Vagina (tissue), 2 donors: Measurements from ENCODE around the gene FAM53A. TPM values are rescaled to one million over a fixed set of nuclear protein-coding genes. Genes with fewer than 3 reads are reported as not detected.

Experiments
- DNase-seq, 2 donors: peaks; one replicate each; pipeline ENCODE4 v3.0.0-alpha.2; 2017; ENCODE audit errors: extremely low spot score in 2 of 2
- H3K27ac ChIP-seq: fragments of 200-600 bp; sonication (generic); one replicate; pipeline ENCODE4 v1.5.1; 2019
- H3K27me3 ChIP-seq: fragments of 200-600 bp; sonication (generic); one replicate; pipeline ENCODE4 v1.5.1; 2019
- H3K36me3 ChIP-seq, 2 donors: fragments of 200-600 bp; sonication (generic); one replicate each; pipeline ENCODE4 v1.5.1; 2017 to 2019
- H3K4me1 ChIP-seq: fragments of 200-600 bp; sonication (generic); one replicate; pipeline ENCODE4 v1.5.1; 2019
- H3K4me3 ChIP-seq, 2 donors: fragments of 200-600 bp; sonication (generic); 1 replicate in 1 of 2; 2 replicates in 1 of 2; pipeline ENCODE4 v1.5.1; 2016 to 2019
- H3K9me3 ChIP-seq: fragments of 200-600 bp; sonication (generic); one replicate; pipeline ENCODE4 v1.5.1; 2019
- POLR2A ChIP-seq, 2 donors: fragments of 450-650 bp; IDR thresholded peaks; one replicate each; pipeline ENCODE4 v1.6.1; 2017; ENCODE audit warnings: antibody characterized with exemption in 2 of 2, mild to moderate bottlenecking in 2 of 2, moderate library complexity in 2 of 2
- POLR2AphosphoS5 ChIP-seq, 2 donors: sonication (generic); formaldehyde crosslinking; IDR thresholded peaks; one replicate each; pipeline ENCODE4 v1.9.0; 2017; ENCODE audit warnings: antibody characterized with exemption in 2 of 2, mild to moderate bottlenecking in 2 of 2, low read depth in 1 of 2; ENCODE audit not compliant: insufficient read depth in 1 of 2
- intact Hi-C: fragments of 100-400 bp; cut with DNase I; formaldehyde crosslinking; loops from one replicate; pipeline ENCODE4 v1.15.1; 2023
- total RNA-seq: library from RNA; depleted of rRNA; stranded (reverse); fragments of >200 nt; gene quantifications from one replicate; pipeline ENCODE4 v1.2.3, GENCODE V29; 2016
- TF ChIP-seq, protein P1 (sequence below), 3 experiments: fragments of 450-650 bp in 2 of 3; fragments of 200-600 bp in 1 of 3; sonication (generic) in 1 of 3; IDR thresholded peaks; one replicate each; pipeline ENCODE4 v1.5.1; 2017 to 2019; ENCODE audit warnings: antibody characterized with exemption in 3 of 3, mild to moderate bottlenecking in 2 of 3, moderate library complexity in 2 of 3

Gene FAM53A
- total RNA-seq, 1 donor from 2014 or later = 13.8 TPM

- Histone ChIP-seq H3K9me3 (no peaks in the 10 kb centered on the region), H3K36me3 (no peaks in the 10 kb centered on the region), H3K27ac (no peak overlapping the region), H3K4me3 (no peak overlapping the region), H3K4me1 (peaks cover 14% of the 10 kb centered on the region), H3K27me3 (no peaks in the 10 kb centered on the region)
- no peak for DNase-seq
- TF ChIP-seq POLR2AphosphoS5 (IDR thresholded peaks at IDR 0.05; ENCODE audit: insufficient read depth in 1 of 2, low read depth in 1 of 2) (no peak), POLR2A (IDR thresholded peaks at IDR 0.05) (no peak)
- TF ChIP-seq, protein P1, sequence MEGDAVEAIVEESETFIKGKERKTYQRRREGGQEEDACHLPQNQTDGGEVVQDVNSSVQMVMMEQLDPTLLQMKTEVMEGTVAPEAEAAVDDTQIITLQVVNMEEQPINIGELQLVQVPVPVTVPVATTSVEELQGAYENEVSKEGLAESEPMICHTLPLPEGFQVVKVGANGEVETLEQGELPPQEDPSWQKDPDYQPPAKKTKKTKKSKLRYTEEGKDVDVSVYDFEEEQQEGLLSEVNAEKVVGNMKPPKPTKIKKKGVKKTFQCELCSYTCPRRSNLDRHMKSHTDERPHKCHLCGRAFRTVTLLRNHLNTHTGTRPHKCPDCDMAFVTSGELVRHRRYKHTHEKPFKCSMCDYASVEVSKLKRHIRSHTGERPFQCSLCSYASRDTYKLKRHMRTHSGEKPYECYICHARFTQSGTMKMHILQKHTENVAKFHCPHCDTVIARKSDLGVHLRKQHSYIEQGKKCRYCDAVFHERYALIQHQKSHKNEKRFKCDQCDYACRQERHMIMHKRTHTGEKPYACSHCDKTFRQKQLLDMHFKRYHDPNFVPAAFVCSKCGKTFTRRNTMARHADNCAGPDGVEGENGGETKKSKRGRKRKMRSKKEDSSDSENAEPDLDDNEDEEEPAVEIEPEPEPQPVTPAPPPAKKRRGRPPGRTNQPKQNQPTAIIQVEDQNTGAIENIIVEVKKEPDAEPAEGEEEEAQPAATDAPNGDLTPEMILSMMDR (IDR thresholded peaks at IDR 0.05) = no peak
- intact Hi-C loops = no loop called here
Measured at GRCh38 chr4:1603413-1604135, 80.5 kb downstream of the FAM53A start.

DNA sequence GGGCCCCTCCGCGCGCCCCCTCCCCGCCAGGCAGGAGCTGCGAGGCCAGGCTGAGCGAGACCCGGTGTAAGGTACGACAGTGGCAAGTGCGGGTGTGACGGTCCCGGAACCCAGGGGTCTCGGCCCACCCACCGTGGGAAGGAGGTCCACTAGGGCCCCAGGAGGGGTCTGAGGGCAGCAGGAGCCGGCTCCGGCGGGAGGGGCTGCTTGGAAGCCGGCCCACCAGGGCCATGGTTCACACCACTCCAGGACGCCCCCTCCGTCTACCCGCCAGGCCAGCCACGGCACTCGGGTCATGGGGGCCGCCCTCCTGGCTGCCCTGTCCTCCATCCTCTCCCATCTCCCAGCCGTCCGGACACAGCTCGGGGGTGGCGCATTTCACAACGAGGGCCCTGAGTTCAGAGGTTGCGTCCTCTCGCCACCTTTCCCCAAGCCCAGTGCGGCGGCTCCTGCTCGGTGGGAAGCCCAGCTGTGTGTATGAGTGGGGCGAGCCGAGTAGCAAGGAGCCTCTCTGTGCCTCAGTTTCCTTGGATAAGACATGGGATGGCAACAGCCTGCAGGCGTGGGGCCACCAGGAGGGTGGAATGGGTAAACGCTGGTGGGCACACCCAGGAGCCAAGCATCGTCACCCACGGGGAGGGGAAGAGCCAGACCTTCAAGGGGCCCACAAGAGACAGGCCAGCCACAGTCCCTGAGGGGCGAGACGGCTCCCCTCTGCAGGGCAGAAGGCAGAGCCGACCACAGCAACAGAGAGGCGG is 81.3 kb downstream of the FAM53A start:
- Histone ChIP-seq H3K36me3 (no peaks in the 10 kb centered on the region), H3K4me1 (peaks cover 14% of the 10 kb centered on the region), H3K27me3 (no peaks in the 10 kb centered on the region), H3K9me3 (no peaks in the 10 kb centered on the region), H3K4me3 (no peak overlapping the region), H3K27ac (no peak overlapping the region)
- intact Hi-C loops = no loop called here
- TF ChIP-seq POLR2A (IDR thresholded peaks at IDR 0.05) = no peak
- no peak for TF ChIP-seq POLR2AphosphoS5 (IDR thresholded peaks at IDR 0.05; ENCODE audit: insufficient read depth in 1 of 2, low read depth in 1 of 2)
- TF ChIP-seq, protein P1 (IDR thresholded peaks at IDR 0.05) = no peak
- no peak for DNase-seq

DNA sequence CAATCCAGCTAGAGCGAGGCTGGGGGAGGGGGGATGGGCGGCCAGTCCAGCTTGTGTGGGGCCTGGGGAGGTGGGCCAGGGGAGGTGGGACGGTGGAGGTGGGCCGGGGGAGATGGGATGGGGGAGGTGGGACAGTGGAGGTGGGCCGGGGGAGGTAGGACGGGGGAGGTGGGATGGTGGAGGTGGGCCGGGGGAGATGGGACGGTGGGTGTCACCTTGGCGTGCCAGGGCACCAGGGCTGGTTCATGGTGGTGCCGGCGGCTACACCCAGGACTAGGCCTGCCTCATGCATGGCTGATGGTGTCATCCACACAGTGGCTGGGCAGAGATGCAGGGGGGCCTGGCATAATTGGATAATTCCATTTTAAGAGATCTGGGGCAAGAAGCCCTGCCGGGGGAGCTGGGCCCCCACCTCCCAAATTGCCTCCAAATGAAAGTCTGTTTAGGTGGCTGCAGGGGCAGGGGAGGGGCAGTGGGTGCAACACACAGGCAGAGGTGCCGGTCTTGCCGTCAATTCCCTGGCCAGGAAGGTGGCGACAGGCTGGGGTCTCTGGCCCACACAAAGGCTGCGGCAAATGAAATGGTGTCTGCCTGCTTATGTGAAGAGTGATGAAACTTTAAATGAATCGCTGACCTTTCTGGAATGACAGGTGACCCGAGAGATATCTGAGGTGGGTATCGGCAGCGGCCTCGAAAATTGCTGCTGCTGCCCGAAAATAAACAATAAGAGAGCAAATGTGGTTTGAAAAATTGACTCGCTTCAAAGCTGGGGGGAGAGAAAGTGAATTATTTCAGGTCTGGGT is 82.1 kb downstream of the FAM53A start:
- intact Hi-C loops = no loop called here
- Histone ChIP-seq H3K4me1 (peaks cover 14% of the 10 kb centered on the region), H3K36me3 (no peaks in the 10 kb centered on the region), H3K4me3 (no peak overlapping the region), H3K27me3 (no peaks in the 10 kb centered on the region), H3K9me3 (no peaks in the 10 kb centered on the region), H3K27ac (no peak overlapping the region)
- TF ChIP-seq POLR2A (IDR thresholded peaks at IDR 0.05) = no peak
- TF ChIP-seq POLR2AphosphoS5 (IDR thresholded peaks at IDR 0.05; ENCODE audit: insufficient read depth in 1 of 2, low read depth in 1 of 2) = no peak
- TF ChIP-seq, protein P1 (IDR thresholded peaks at IDR 0.05) = no peak
- DNase-seq = no peak

DNA sequence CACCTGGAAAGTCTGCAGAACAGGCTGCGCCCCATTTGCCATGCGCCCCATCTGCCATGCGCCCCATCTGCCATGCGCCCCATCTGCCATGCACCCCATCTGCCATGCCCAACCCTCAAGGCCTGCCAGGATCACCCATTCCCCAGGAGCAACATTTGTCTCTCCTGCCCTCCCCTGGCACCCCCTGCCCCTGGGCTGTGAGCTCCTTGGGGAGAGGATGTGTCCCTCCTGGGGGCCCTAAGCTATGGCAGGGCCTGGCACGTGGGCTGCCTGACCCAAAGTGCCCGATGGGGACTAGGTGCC is 82.6 kb downstream of the FAM53A start:
- TF ChIP-seq POLR2AphosphoS5 (IDR thresholded peaks at IDR 0.05; ENCODE audit: insufficient read depth in 1 of 2, low read depth in 1 of 2) = no peak
- no peak for TF ChIP-seq POLR2A (IDR thresholded peaks at IDR 0.05)
- TF ChIP-seq, protein P1 (IDR thresholded peaks at IDR 0.05) = no peak
- H3K9me3 ChIP-seq = no peaks in the 10 kb centered on the region
- DNase-seq = no peak
- H3K36me3 ChIP-seq = no peaks in the 10 kb centered on the region
- H3K27ac ChIP-seq = no peak overlapping the region
- H3K4me3 ChIP-seq = no peak overlapping the region
- intact Hi-C loops = no loop called here
- no peaks in the 10 kb centered on the region for H3K27me3 ChIP-seq
- peaks cover 14% of the 10 kb centered on the region for H3K4me1 ChIP-seq
